ENCODE measurements around the gene SETDB2. TPM values are rescaled to one million over a fixed set of nuclear protein-coding genes. Genes with fewer than 3 reads are reported as not detected.

SETDB2 gene
- polyA plus RNA-seq, 1 experiment = 21.7 TPM

DNA sequence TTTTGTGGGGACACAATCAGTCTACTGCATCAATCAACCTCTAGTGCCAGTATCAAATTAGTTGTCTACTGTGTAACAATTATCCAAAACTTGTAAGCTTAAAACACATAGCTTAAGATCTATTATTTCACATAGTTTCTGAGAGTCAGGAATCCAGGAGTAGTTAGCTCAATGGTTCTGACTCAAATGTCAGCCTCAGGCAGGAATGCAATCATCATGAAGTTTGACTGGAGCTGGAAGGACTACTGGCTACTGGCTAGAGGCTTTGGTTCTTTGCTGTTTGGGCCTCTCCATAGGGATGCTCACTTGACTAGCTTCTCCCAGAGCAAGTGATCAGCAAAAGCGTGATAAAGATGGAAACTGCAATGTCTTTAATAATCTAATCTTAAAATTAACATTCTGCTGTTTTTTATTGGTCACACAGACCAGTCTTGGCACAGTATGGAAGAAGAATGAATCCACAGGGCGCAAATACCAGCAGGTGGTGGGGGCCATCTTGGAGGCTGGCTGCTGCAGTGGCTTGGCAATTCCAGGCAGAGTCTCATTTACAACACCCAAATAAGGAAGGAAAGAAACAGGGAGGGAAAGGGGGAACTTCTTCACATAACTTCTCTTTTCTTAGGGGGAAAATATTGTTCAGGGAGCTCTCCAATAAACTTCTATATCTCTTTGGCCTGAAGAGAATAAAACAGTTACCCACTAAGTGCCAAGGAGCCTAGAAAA, 15.9 kb upstream of the SETDB2 start:
- ChIA-PET CTCF (interaction anchor here (0.6 to 1.5 kb wide), 3 partner anchors 8 to 166 kb away, joined by 4 to 6 read pairs (median 5); no protein-coding TSS in a partner anchor), POLR2A (no interaction called here)
- TF ChIP-seq, protein P1, sequence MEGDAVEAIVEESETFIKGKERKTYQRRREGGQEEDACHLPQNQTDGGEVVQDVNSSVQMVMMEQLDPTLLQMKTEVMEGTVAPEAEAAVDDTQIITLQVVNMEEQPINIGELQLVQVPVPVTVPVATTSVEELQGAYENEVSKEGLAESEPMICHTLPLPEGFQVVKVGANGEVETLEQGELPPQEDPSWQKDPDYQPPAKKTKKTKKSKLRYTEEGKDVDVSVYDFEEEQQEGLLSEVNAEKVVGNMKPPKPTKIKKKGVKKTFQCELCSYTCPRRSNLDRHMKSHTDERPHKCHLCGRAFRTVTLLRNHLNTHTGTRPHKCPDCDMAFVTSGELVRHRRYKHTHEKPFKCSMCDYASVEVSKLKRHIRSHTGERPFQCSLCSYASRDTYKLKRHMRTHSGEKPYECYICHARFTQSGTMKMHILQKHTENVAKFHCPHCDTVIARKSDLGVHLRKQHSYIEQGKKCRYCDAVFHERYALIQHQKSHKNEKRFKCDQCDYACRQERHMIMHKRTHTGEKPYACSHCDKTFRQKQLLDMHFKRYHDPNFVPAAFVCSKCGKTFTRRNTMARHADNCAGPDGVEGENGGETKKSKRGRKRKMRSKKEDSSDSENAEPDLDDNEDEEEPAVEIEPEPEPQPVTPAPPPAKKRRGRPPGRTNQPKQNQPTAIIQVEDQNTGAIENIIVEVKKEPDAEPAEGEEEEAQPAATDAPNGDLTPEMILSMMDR (IDR thresholded peaks at IDR 0.05; ENCODE audit: low read depth, low read length) = no peak
- no peaks in the 10 kb centered on the region for H3K27me3 ChIP-seq (ENCODE audit: control insufficient read depth, insufficient read depth, low read length)
- no peak overlapping the region for H3K27ac ChIP-seq (ENCODE audit: low read depth, low read length)
- DNase-seq (ENCODE audit: low read depth, low spot score) = no peak
- no peak overlapping the region for H3K4me3 ChIP-seq (ENCODE audit: low read depth, low read length)
- no peaks in the 10 kb centered on the region for H3K9me3 ChIP-seq (ENCODE audit: control insufficient read depth, insufficient read depth, low read length)

DNA sequence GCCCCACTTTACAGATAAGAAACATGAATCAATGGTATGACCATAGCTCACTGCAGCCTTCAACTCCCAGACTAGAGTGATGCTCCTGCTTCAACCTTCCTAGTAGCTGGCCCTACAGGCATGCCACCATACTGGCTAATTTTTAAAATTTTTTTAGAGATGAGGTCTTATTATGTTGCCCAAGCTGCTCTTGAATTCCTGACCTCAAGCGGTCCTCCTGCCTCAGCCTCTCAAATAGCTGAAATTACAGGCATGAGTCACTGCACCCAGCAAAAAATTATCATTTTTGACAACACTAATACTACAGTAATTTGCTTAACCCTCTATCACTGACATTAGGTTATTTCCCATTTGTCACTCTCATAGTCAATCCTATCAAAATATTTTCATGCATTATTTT, 15.0 kb upstream of the SETDB2 start:
- TF ChIP-seq, protein P1 (IDR thresholded peaks at IDR 0.05; ENCODE audit: low read depth, low read length) = no peak
- H3K27me3 ChIP-seq (ENCODE audit: control insufficient read depth, insufficient read depth, low read length) = no peaks in the 10 kb centered on the region
- no peak overlapping the region for H3K27ac ChIP-seq (ENCODE audit: low read depth, low read length)
- DNase-seq (ENCODE audit: low read depth, low spot score) = no peak
- POLR2A ChIA-PET = no interaction called here
- no peak overlapping the region for H3K4me3 ChIP-seq (ENCODE audit: low read depth, low read length)
- CTCF ChIA-PET = interaction anchor here (1.5 kb wide), 1 partner anchor 14 kb away, joined by 5 read pairs; no protein-coding TSS in a partner anchor
- no peaks in the 10 kb centered on the region for H3K9me3 ChIP-seq (ENCODE audit: control insufficient read depth, insufficient read depth, low read length)

DNA sequence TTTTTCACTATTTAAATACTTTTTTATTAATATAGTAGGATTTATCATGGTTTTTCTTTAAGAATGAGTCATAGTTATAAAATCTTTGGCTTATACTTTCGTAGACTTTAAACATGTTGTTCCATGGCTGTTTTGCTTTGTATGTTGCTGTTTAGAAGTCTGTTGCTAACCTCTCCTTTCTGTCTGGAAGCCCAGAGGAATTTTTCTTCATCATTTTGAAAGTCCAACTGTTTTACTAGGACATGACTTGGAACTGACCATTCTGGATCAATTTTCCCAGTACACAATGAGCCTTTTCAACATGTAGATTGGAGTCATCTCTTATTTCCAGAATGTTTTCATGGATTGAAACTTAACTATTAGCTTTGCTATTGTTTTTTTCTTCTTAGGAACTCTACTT, 8.1 kb upstream of the SETDB2 start:
- H3K27ac ChIP-seq (ENCODE audit: low read depth, low read length) = no peak overlapping the region
- ChIA-PET POLR2A (no interaction called here), CTCF (interaction anchor here (0.6 to 2.7 kb wide), 15 partner anchors 8 to 653 kb away, joined by 3 to 34 read pairs (median 4); no protein-coding TSS in a partner anchor)
- H3K9me3 ChIP-seq (ENCODE audit: control insufficient read depth, insufficient read depth, low read length) = no peaks in the 10 kb centered on the region
- no peak for DNase-seq (ENCODE audit: low read depth, low spot score)
- H3K4me3 ChIP-seq (ENCODE audit: low read depth, low read length) = no peak overlapping the region
- TF ChIP-seq, protein P1 (IDR thresholded peaks at IDR 0.05; ENCODE audit: low read depth, low read length) = no peak
- H3K27me3 ChIP-seq (ENCODE audit: control insufficient read depth, insufficient read depth, low read length) = no peaks in the 10 kb centered on the region

DNA sequence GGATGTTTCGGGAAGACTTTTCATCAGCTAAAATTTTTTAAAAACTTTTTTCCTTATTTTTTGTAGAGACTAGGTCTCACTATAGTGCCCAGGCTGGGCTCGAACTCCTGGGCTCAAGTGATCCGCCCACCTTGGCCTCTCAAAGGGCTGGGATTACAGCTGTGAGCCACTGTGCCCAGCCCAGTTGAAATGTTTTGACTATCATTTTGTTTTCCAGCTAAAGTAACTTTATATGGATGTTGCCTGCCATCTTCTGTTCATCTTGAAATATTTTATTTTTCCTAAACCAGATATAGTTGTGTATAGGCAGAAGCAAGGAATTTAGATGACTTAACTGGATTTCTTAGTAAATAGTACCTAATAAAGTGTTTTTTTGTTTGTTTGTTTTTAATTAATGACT, 7.2 kb upstream of the SETDB2 start:
- no peak for DNase-seq (ENCODE audit: low read depth, low spot score)
- CTCF ChIA-PET = interaction anchor here (0.6 to 2.7 kb wide), 19 partner anchors 9 to 654 kb away, joined by 3 to 34 read pairs (median 4); no protein-coding TSS in a partner anchor
- POLR2A ChIA-PET = interaction anchor here (0.6 kb wide), 1 partner anchor 356 kb away, joined by 3 read pairs; no protein-coding TSS in a partner anchor
- TF ChIP-seq, protein P1 (IDR thresholded peaks at IDR 0.05; ENCODE audit: low read depth, low read length) = peak; percentile 30
- Histone ChIP-seq H3K4me3 (ENCODE audit: low read depth, low read length) (no peak overlapping the region), H3K27ac (ENCODE audit: low read depth, low read length) (no peak overlapping the region), H3K9me3 (ENCODE audit: control insufficient read depth, insufficient read depth, low read length) (no peaks in the 10 kb centered on the region), H3K27me3 (ENCODE audit: control insufficient read depth, insufficient read depth, low read length) (no peaks in the 10 kb centered on the region)

DNA sequence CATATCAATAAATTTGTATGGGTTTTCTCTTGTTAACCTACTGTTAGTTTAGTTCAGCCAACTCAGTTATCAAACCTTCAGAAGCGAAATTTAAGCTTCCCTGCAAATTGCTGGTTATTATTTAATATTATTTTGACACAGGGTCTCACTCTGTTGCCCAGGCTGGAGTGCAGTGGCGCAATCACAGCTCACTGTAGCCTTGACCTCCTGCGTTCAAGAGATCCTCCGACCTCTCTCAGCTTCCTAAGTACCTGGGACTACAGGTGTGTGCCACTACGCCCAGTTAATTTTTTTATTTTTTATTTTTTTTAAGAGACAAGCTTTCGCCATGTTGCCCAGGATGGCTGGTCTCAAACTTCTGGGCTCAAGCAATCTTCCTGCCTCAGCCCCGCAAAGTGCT, 6.4 kb upstream of the SETDB2 start:
- POLR2A ChIA-PET = no interaction called here
- H3K27me3 ChIP-seq (ENCODE audit: control insufficient read depth, insufficient read depth, low read length) = no peaks in the 10 kb centered on the region
- no peaks in the 10 kb centered on the region for H3K9me3 ChIP-seq (ENCODE audit: control insufficient read depth, insufficient read depth, low read length)
- TF ChIP-seq, protein P1 (IDR thresholded peaks at IDR 0.05; ENCODE audit: low read depth, low read length) = no peak
- no peak overlapping the region for H3K4me3 ChIP-seq (ENCODE audit: low read depth, low read length)
- CTCF ChIA-PET = interaction anchor here (0.6 to 2.7 kb wide), 5 partner anchors 130 to 1007 kb away, joined by 3 to 34 read pairs (median 4); no protein-coding TSS in a partner anchor
- H3K27ac ChIP-seq (ENCODE audit: low read depth, low read length) = no peak overlapping the region
- no peak for DNase-seq (ENCODE audit: low read depth, low spot score)

Data from AG04450 (cell line).